ENCODE results near the gene LCE4A. TPM values are rescaled to one million over a fixed set of nuclear protein-coding genes. Genes with fewer than 3 reads are reported as not detected.

Gene LCE4A
- polyA plus RNA-seq, 1 experiment, result not detected

DNA sequence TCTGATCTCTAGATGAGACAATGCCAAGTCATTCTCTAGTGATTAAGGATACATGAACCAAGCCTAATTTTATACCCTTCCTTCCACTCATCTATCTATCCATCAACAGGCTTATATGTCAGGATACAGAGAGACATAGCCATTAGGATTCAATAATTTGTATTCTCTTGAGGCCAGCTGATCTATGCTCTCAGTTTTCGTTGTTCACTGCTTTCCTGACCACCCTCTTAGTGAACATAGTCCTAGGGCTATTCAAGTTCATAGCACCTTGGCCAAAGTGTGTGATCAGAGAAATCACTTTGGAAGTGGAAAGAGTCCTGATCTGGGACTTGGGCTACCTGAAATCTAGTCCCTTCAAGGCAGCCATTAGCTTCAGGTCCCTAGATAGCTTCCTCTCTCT, 45.6 kb downstream of the LCE4A start:
- H3K27me3 ChIP-seq (ENCODE audit: control insufficient read depth, insufficient read depth, low read length), result no peaks in the 10 kb centered on the region
- H3K4me3 ChIP-seq (ENCODE audit: low read depth, low read length), result no peak overlapping the region
- no peak overlapping the region for H3K27ac ChIP-seq (ENCODE audit: low read depth, low read length)
- CTCF ChIA-PET, result no interaction called here
- POLR2A ChIA-PET, result no interaction called here
- TF ChIP-seq, protein P1, sequence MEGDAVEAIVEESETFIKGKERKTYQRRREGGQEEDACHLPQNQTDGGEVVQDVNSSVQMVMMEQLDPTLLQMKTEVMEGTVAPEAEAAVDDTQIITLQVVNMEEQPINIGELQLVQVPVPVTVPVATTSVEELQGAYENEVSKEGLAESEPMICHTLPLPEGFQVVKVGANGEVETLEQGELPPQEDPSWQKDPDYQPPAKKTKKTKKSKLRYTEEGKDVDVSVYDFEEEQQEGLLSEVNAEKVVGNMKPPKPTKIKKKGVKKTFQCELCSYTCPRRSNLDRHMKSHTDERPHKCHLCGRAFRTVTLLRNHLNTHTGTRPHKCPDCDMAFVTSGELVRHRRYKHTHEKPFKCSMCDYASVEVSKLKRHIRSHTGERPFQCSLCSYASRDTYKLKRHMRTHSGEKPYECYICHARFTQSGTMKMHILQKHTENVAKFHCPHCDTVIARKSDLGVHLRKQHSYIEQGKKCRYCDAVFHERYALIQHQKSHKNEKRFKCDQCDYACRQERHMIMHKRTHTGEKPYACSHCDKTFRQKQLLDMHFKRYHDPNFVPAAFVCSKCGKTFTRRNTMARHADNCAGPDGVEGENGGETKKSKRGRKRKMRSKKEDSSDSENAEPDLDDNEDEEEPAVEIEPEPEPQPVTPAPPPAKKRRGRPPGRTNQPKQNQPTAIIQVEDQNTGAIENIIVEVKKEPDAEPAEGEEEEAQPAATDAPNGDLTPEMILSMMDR (IDR thresholded peaks at IDR 0.05; ENCODE audit: low read depth, low read length), result no peak
- DNase-seq (ENCODE audit: low read depth, low spot score), result no peak
- peaks cover 5% of the 10 kb centered on the region for H3K9me3 ChIP-seq (ENCODE audit: control insufficient read depth, insufficient read depth, low read length)

DNA sequence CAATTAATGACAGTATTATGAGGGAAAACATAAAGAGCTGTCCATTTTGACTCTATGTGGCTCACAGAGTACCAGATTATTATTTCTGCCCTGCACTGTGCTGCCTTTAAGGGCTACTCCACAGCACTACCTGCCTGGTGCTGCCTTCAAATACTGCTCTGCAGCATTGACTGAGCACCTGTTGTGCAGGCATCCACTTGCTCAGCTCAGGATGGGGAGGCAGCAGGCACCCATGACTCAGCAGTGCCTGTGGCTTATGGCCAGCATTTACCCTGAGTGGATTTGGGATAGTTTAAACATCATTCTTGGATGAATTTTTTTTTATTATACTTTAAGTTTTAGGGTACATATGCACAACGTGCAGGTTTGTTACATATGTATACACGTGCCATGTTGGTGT, 48.9 kb downstream of the LCE4A start:
- ChIA-PET POLR2A (no interaction called here), CTCF (no interaction called here)
- TF ChIP-seq, protein P1 (IDR thresholded peaks at IDR 0.05; ENCODE audit: low read depth, low read length), result no peak
- no peak overlapping the region for H3K27ac ChIP-seq (ENCODE audit: low read depth, low read length)
- no peak overlapping the region for H3K4me3 ChIP-seq (ENCODE audit: low read depth, low read length)
- no peaks in the 10 kb centered on the region for H3K27me3 ChIP-seq (ENCODE audit: control insufficient read depth, insufficient read depth, low read length)
- H3K9me3 ChIP-seq (ENCODE audit: control insufficient read depth, insufficient read depth, low read length), result peaks cover 27% of the 10 kb centered on the region
- no peak for DNase-seq (ENCODE audit: low read depth, low spot score)

DNA sequence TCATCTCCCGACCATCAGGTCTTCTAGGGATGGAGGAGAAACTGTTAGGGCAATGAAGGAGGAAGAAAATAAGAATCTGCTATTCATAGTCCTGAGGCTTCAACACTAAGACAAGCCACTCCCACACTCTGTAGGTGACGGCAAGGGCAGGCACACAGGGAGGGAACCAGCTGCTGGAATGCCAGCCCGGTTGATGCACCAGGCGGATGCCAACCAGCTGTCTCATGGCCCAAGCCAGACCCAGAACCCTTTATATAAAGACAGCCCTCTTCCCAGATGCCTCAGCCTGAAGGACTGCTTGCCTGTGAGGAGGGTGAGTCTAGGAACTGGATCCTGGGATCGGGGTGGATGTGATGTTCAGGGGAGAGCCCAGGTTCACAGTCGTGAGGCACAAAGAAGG, 49.8 kb downstream of the LCE4A start, which contains the start of gene KPRP:
KPRP (plus strand) TSS at position 279 of the 400 bp plus-strand sequence. CDS start 1,564 bp downstream, outside the sequence.
- CTCF ChIA-PET, result no interaction called here
- Histone ChIP-seq H3K9me3 (ENCODE audit: control insufficient read depth, insufficient read depth, low read length) (peaks cover 27% of the 10 kb centered on the region), H3K27ac (ENCODE audit: low read depth, low read length) (no peak within 1 kb of the TSS), H3K27me3 (ENCODE audit: control insufficient read depth, insufficient read depth, low read length) (no peaks in the 10 kb centered on the region), H3K4me3 (ENCODE audit: low read depth, low read length) (no peak within 1 kb of the TSS)
- DNase-seq (ENCODE audit: low read depth, low spot score), result no peak
- POLR2A ChIA-PET, result no interaction called here
- TF ChIP-seq, protein P1 (IDR thresholded peaks at IDR 0.05; ENCODE audit: low read depth, low read length), result no peak

DNA sequence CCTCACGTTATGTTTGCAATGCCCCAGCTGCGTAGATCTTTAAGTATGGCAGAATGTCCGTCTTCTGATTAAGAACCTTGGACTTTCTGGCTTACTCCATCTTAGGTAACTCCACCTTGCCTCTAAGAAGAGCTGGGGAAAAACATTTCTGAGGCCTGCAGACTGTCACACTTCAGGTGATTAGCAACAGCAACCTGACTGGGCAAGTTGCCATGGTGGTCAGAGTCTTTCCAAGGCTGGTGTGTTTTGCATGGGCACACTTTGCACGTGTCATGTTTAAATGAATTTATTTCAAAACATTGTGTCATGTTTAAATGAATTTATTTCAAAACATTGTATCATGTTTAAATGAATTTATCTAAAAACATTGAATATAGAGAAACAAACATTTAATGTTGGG, 50.7 kb downstream of the LCE4A start:
- peaks cover 29% of the 10 kb centered on the region for H3K9me3 ChIP-seq (ENCODE audit: control insufficient read depth, insufficient read depth, low read length)
- no peak for DNase-seq (ENCODE audit: low read depth, low spot score)
- POLR2A ChIA-PET, result no interaction called here
- TF ChIP-seq, protein P1 (IDR thresholded peaks at IDR 0.05; ENCODE audit: low read depth, low read length), result no peak
- CTCF ChIA-PET, result no interaction called here
- H3K27me3 ChIP-seq (ENCODE audit: control insufficient read depth, insufficient read depth, low read length), result no peaks in the 10 kb centered on the region
- H3K4me3 ChIP-seq (ENCODE audit: low read depth, low read length), result no peak overlapping the region
- no peak overlapping the region for H3K27ac ChIP-seq (ENCODE audit: low read depth, low read length)

Other genes starting within 250 kb of the LCE4A start
- gene LCE5A, start 197.4 kb upstream of the LCE4A start, polyA plus RNA-seq (2011; rRNA removed), result not detected in 2 replicates
- not detected in 2 replicates for gene CRCT1, start 193.7 kb upstream of the LCE4A start, polyA plus RNA-seq (2011; rRNA removed)
- gene LCE3E, start 141.4 kb upstream of the LCE4A start, polyA plus RNA-seq (2011; rRNA removed), result not detected in 2 replicates
- gene LCE3D, start 127.6 kb upstream of the LCE4A start, polyA plus RNA-seq (2011; rRNA removed), result not detected in 2 replicates
- gene LCE3C, start 107.9 kb upstream of the LCE4A start, polyA plus RNA-seq (2011; rRNA removed), result not detected in 2 replicates
- not detected in 2 replicates for gene LCE3B, start 94.3 kb upstream of the LCE4A start, polyA plus RNA-seq (2011; rRNA removed)
- gene LCE3A, start 85.1 kb upstream of the LCE4A start, polyA plus RNA-seq (2011; rRNA removed), result not detected in 2 replicates
- gene LCE2D, start 44.8 kb upstream of the LCE4A start, polyA plus RNA-seq (2011; rRNA removed), result not detected in 2 replicates
- gene LCE2C, start 32.9 kb upstream of the LCE4A start, polyA plus RNA-seq (2011; rRNA removed), result not detected in 2 replicates
- not detected in 2 replicates for gene LCE2B, start 22.0 kb upstream of the LCE4A start, polyA plus RNA-seq (2011; rRNA removed)
- gene LCE2A, start 9.8 kb upstream of the LCE4A start, polyA plus RNA-seq (2011; rRNA removed), result not detected in 2 replicates
- gene KPRP, start 49.9 kb downstream of the LCE4A start, polyA plus RNA-seq (2011; rRNA removed), result not detected in 2 replicates
- gene LCE1F, start 67.0 kb downstream of the LCE4A start, polyA plus RNA-seq (2011; rRNA removed), result not detected in 2 replicates
- gene LCE1E, start 78.1 kb downstream of the LCE4A start, polyA plus RNA-seq (2011; rRNA removed), result not detected in 2 replicates
- gene LCE1D, start 88.6 kb downstream of the LCE4A start, polyA plus RNA-seq (2011; rRNA removed), result not detected in 2 replicates
- gene LCE1C, start 98.5 kb downstream of the LCE4A start, polyA plus RNA-seq (2011; rRNA removed), result not detected in 2 replicates
- gene LCE1B, start 103.8 kb downstream of the LCE4A start, polyA plus RNA-seq (2011; rRNA removed), result not detected in 2 replicates
- gene LCE1A, start 119.3 kb downstream of the LCE4A start, polyA plus RNA-seq (2011; rRNA removed), result not detected in 2 replicates
- gene LCE6A, start 134.7 kb downstream of the LCE4A start, polyA plus RNA-seq (2011; rRNA removed), result not detected in 2 replicates
- not detected in 2 replicates for gene LCE7A, start 151.8 kb downstream of the LCE4A start, polyA plus RNA-seq (2011; rRNA removed)
- not detected in 2 replicates for gene SMCP, start 170.2 kb downstream of the LCE4A start, polyA plus RNA-seq (2011; rRNA removed)
- not detected in 2 replicates for gene IVL, start 200.4 kb downstream of the LCE4A start, polyA plus RNA-seq (2011; rRNA removed)
- not detected in 2 replicates for gene SPRR5, start 239.0 kb downstream of the LCE4A start, polyA plus RNA-seq (2011; rRNA removed)

Measured in AG04450 (cell line).